Natural killer cell treated with Interleukin-12 subunit alpha and Interleukin-12 subunit beta and Interleukin-15 and Interleukin-18, amount 100 ng/mL, for 72 hours (primary cell): ENCODE results near the gene GDE1. TPM values are rescaled to one million over a fixed set of nuclear protein-coding genes. Genes with fewer than 3 reads are reported as not detected.

ENCODE experiments used
- ATAC-seq, 2 donors: fragments of 150-1000 bp; cut with Tn5 transposase in 1 of 2; sonication (Bioruptor Pico), chemical (Tn5 transposase) in 1 of 2; 2 replicates each; pipeline ENCODE4 v1.10.0; 2021
- DNase-seq: peaks from one replicate; pipeline ENCODE4 v3.0.0; 2022; ENCODE audit warnings: low spot score
- H3K27ac Mint-ChIP-seq, 2 donors: 1 replicate in 1 of 2; 2 replicates in 1 of 2; pipeline ENCODE4 v1.8.0; 2022; ENCODE audit warnings: mixed read lengths in 2 of 2, mild to moderate bottlenecking in 1 of 2, moderate library complexity in 1 of 2
- H3K27me3 Mint-ChIP-seq, 2 donors: 1 replicate in 1 of 2; 2 replicates in 1 of 2; pipeline ENCODE4 v1.8.0; 2022; ENCODE audit warnings: mixed read lengths in 2 of 2
- H3K36me3 Mint-ChIP-seq: one replicate; pipeline ENCODE4 v1.8.0; 2022; ENCODE audit warnings: mixed read lengths
- H3K4me1 Mint-ChIP-seq, 2 donors: 1 replicate in 1 of 2; 2 replicates in 1 of 2; pipeline ENCODE4 v1.8.0; 2022; ENCODE audit warnings: low read depth in 2 of 2, mixed read lengths in 2 of 2, mild to moderate bottlenecking in 1 of 2
- H3K4me3 Mint-ChIP-seq: one replicate; pipeline ENCODE4 v1.8.0; 2022; ENCODE audit warnings: mixed read lengths
- H3K9me3 Mint-ChIP-seq: 2 replicates; pipeline ENCODE4 v1.8.0; 2022; ENCODE audit warnings: mixed read lengths
- total RNA-seq, 2 donors: library from RNA; stranded (reverse); gene quantifications; one replicate each; pipeline ENCODE4 v1.2.3, GENCODE V29; 2022

The GDE1 gene
- total RNA-seq, 2 donors from 2014 or later, result 26.6 to 29.3 TPM

DNA sequence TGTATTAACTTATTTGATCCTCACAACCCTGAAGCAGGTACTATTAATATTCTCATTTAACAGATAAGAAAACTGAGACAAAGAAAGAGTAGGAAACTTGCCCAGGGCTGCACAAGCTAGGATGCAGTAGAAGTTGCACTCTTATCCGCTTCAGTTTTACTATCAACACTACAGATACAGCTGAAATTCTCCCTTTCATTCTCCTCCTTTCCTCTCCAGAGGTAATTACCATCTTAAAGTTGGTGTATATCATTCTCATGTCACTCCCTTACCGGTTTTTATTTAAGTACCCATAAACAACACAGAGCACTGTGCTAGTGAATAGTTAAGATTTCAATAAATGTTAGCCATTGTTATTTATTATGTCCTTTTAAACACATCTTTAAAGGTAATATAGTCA, 3.5 kb downstream of the GDE1 start:
- Mint-ChIP-seq H3K36me3 (peaks cover 29% of the 10 kb centered on the region), H3K27me3 (no peaks in the 10 kb centered on the region), H3K4me3 (peak overlapping the region; percentile 2), H3K27ac (no peak overlapping the region), H3K9me3 (no peaks in the 10 kb centered on the region), H3K4me1 (peaks cover 34 to 46% of the 10 kb centered on the region in 2 donors)
- ATAC-seq (no peak), DNase-seq (no peak)

DNA sequence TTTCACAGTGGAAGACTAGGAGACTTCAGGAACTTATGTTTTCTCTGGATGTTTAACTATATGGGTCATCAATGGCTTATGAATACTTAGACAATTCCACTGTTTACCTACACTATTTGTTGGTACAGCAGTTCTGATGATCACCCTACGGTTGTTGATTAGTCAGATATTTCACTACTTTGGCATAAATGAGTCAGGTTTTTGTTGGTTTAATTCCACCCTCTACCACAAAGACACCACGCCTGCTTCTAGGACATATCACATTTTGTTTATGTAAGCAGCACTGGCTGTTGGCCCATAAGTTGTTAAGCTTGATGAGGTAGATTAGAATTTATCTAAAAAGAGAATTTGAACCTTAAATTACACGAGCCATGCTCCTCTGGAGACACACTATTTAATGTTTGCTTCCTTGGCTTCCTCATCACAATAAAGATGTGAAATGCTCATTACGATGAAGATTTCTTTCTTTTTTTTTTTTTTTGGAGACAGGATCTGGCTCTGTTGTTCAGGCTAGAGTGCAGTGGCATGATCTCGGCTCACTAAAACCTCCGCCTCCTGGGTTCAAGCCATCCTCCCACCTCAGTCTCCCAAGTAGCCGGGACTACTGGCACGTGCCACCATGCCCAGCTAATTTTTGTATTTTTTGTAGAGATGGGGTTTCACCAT, 4.3 kb downstream of the GDE1 start:
- Mint-ChIP-seq H3K9me3 (no peaks in the 10 kb centered on the region), H3K27me3 (no peaks in the 10 kb centered on the region), H3K4me1 (peaks cover 34 to 49% of the 10 kb centered on the region in 2 donors), H3K27ac (peak overlapping the region in 1 of 2 donors; percentile 11), H3K4me3 (no peak overlapping the region), H3K36me3 (peaks cover 37% of the 10 kb centered on the region)
- ATAC-seq, result peak in 1 of 2 donors; percentile 49
- DNase-seq, result no peak

DNA sequence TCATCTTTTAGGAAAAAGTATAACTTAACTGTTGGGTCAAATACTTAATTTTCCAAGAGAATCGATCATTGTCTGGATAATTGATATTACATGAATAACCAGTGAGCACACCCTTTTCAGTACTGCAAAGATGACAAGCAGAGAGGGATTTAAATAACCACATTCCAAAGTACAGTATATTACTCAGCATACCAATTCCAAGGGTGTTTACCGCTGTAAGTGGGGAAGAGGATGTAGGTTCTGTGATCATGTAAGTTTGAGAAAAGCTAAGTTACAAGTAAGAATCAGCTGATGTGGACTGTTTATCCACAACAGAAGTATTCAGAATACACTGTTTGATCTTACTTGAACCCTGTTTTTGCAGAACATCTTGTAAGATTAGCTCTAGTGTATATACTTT, 6.1 kb downstream of the GDE1 start:
- DNase-seq (no peak), ATAC-seq (no peak)
- H3K4me3 Mint-ChIP-seq, result no peak overlapping the region
- peaks cover 39% of the 10 kb centered on the region for H3K36me3 Mint-ChIP-seq
- no peaks in the 10 kb centered on the region for H3K9me3 Mint-ChIP-seq
- peaks cover 20 to 35% of the 10 kb centered on the region in 2 donors for H3K4me1 Mint-ChIP-seq
- H3K27me3 Mint-ChIP-seq, result no peaks in the 10 kb centered on the region
- no peak overlapping the region for H3K27ac Mint-ChIP-seq

DNA sequence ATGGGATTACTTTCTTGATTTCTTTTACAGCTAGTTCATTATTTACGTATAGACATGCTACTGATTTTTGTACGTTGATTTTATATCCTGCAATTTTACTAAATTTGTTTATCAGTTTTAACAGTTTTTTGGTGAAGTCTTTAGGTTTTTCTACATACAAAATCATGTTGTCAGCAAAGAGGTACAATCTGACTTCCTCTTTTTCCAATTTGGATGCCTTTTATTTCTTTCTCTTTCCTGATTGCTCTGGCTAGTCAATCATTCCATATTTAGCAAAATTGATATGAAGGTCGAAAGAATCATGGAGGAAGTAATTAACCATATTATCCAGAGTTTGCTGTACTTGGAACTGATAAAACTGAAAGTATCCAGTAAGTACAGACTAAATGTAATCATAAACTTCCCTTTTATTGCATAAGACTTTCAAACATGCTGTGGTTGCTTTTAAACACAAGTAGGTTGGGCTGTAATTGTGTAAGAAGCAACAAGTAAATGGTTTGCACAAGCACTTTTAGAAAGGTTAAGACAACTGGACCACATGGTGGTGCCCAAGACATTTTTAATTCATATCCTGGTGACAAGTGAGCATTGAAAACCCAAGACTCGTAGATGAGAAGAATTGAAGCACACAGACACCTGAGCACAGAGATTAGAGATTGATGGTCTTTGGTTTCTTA, 8.4 kb downstream of the GDE1 start:
- Mint-ChIP-seq H3K36me3 (peaks cover 39% of the 10 kb centered on the region), H3K9me3 (no peaks in the 10 kb centered on the region), H3K4me1 (peaks cover 14 to 26% of the 10 kb centered on the region in 2 donors), H3K27ac (peak overlapping the region in 1 of 2 donors; percentile 43), H3K4me3 (peak overlapping the region; percentile 38), H3K27me3 (no peaks in the 10 kb centered on the region)
- DNase-seq (no peak), ATAC-seq (peak; percentile 44 to 64)

DNA sequence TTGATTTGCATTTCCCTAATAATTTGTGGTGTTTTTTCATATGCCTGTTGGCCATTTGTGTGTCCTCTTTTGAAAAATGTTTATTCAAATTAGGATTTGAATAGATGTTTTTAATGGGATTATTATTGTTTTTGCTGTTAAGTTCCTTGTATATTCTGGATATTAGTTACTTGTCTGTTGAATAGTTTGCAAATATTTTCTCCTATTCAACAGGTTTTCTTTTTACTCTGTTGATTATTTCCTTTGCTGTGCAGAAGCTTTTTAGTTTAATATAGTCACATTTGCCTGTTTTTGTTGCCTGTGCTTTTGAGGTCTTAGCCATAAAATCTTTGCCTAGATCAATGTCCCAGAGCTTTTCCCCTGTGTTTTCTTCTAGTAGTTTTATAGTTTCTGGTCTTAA, 9.6 kb downstream of the GDE1 start:
- peaks cover 40% of the 10 kb centered on the region for H3K36me3 Mint-ChIP-seq
- H3K4me3 Mint-ChIP-seq, result no peak overlapping the region
- no peaks in the 10 kb centered on the region for H3K27me3 Mint-ChIP-seq
- DNase-seq (no peak), ATAC-seq (no peak)
- no peaks in the 10 kb centered on the region for H3K9me3 Mint-ChIP-seq
- H3K27ac Mint-ChIP-seq, result no peak overlapping the region
- H3K4me1 Mint-ChIP-seq, result peaks cover 12 to 18% of the 10 kb centered on the region in 2 donors

DNA sequence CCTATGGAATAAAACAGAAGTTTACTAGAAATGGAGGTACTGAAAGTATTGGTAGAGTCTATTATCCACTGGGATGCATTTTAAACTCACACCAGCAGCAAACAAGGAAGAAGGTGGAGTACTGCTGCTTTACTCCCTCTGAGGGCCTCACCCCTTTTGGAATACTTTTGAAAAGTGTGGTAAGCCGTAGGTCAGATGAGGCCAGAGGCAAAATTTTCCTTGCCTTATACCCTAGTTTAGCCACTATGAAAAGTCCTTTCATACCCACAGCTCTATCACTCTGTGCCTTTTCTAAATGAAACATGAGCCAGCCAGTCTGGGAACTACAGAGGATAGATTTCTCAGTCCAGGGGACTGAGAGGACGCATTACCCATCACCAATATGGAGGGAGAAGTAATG, 14.0 kb downstream of the GDE1 start:
- no peak for ATAC-seq
- DNase-seq, result no peak
- Mint-ChIP-seq H3K9me3 (no peaks in the 10 kb centered on the region), H3K4me3 (no peak overlapping the region), H3K27me3 (no peaks in the 10 kb centered on the region), H3K4me1 (peaks cover 0 to 3% of the 10 kb centered on the region in 2 donors), H3K27ac (no peak overlapping the region), H3K36me3 (peaks cover 31% of the 10 kb centered on the region)

DNA sequence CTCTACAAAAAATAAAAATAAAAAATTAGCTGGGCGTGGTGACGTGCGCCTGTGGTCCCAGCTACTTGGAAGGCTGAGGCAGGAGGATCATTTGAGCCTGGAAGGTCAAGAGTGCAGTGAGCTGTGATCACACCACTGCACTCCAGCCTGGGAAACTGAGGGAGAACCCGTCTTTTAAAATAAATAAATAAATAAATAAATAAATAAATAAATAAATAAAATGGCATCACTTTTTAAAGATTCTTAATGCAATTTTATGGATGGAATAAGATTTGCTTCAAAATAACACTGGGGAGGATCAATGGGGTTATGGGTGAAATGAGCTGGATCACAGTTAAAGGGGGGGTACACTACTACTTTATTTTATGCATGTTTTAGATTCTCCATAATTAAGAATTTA, 14.9 kb downstream of the GDE1 start:
- H3K36me3 Mint-ChIP-seq, result peaks cover 27% of the 10 kb centered on the region
- no peak overlapping the region for H3K4me3 Mint-ChIP-seq
- peaks cover 0 to 3% of the 10 kb centered on the region in 2 donors for H3K4me1 Mint-ChIP-seq
- no peak overlapping the region for H3K27ac Mint-ChIP-seq
- ATAC-seq (no peak), DNase-seq (no peak)
- no peaks in the 10 kb centered on the region for H3K9me3 Mint-ChIP-seq
- H3K27me3 Mint-ChIP-seq, result no peaks in the 10 kb centered on the region

DNA sequence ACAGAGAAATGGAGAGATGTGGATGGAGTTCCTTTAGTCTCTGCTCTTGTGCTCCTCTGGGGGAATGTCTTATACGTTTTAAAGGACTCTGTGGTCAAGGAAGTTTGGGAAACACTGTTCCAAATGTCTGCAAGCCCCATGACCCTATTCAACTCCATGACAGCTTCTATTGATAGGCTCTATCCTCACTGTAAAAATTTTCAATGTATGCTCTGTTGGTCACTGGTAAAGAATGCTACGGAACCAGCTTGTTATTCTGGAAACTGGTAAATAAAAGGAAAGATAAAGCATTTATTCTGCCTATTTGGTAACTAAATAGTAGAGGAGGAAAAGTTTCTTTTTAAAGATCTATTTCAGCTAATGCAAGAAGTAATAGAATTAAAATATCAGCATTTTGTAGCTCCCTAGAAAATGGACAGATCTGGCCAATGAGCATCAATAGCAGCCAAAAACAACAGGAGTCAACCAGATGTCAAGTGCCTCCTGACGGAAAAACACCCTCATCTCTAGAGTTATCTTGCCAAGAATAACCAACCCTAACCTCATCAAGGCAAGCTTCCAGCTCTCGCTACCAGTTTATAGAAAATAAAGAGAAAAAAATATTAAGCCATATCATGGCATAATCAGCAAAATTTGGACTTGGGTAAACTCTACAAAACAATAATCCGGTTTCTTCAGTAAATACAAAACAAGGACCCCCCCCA, 16.1 kb downstream of the GDE1 start:
- H3K4me1 Mint-ChIP-seq, result peaks cover 0 to 3% of the 10 kb centered on the region in 2 donors
- no peak overlapping the region for H3K27ac Mint-ChIP-seq
- DNase-seq (no peak), ATAC-seq (no peak)
- H3K27me3 Mint-ChIP-seq, result no peaks in the 10 kb centered on the region
- H3K4me3 Mint-ChIP-seq, result no peak overlapping the region
- no peaks in the 10 kb centered on the region for H3K9me3 Mint-ChIP-seq
- H3K36me3 Mint-ChIP-seq, result peaks cover 33% of the 10 kb centered on the region

DNA sequence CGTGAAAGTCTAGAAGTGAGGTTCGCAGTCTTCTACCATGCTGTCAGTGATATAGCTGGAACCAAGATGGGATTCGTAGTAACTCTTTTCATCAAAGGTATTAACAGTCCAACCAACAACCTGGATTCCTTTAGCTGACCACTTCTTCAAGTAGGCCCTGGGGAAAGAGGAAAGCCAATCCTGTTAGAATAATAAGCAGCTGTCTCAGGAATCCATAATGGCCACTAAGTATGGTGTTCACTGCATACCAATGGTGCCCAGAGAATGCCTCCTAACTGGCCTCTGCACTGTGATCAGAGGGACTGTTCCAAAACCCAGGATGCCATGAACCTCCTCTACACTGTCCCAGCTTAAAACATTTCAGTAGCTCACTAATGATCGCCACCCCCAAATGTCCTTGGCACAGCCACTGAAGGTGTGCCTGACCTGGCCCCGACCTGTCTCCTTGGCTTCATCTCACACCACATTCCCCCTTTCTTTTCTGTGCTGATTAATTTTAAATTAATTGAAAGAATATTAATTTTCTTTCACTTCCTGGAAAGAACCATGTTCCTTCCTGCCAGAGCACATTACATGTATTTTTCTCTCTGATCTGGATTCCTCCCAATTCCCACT, 18.3 kb downstream of the GDE1 start:
- no peak overlapping the region for H3K4me3 Mint-ChIP-seq
- H3K27ac Mint-ChIP-seq, result no peak overlapping the region
- DNase-seq (no peak), ATAC-seq (no peak)
- no peaks in the 10 kb centered on the region for H3K27me3 Mint-ChIP-seq
- H3K9me3 Mint-ChIP-seq, result no peaks in the 10 kb centered on the region
- H3K36me3 Mint-ChIP-seq, result peaks cover 39% of the 10 kb centered on the region
- H3K4me1 Mint-ChIP-seq, result peaks cover 0 to 3% of the 10 kb centered on the region in 2 donors

DNA sequence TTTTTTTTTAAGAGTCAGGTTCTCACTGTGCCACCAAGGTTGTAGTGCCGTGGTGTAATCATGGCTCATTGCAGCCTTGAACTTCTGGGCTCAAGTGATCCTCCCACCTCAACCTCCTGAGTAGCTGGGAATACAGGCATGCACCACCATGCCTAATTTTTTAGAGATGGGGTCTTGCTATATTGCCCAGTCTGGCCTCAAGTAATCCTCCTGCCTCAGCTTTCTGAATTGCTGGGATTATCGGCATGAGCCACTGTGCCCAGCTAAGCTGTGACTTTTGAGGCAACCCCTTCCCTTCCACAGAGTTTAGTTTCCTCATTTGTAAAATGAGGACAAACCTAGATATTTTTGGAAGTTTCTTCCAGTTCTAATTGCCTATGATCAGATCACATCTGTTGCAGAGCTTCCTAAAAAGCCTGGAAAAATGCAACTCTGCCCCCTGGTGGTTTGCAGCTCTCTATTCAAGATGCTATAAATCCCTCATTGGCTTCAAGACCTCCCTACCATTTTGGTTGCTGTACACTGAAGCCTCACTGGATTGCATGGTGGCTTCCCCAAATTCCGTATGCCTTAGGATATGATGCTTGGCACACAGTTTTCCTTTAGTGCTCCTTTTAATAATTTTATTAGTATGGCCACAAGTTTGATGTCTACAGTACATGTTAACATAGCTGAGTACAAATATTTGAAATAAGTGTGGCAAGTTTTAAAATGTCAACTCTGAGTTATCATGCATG, 19.3 kb downstream of the GDE1 start:
- no peak overlapping the region for H3K4me3 Mint-ChIP-seq
- H3K4me1 Mint-ChIP-seq, result peaks cover 0 to 3% of the 10 kb centered on the region in 2 donors
- DNase-seq, result peak; percentile 68
- peak in 1 of 2 donors; percentile 51 for ATAC-seq
- no peak overlapping the region for H3K27ac Mint-ChIP-seq
- peaks cover 39% of the 10 kb centered on the region for H3K36me3 Mint-ChIP-seq
- no peaks in the 10 kb centered on the region for H3K9me3 Mint-ChIP-seq
- no peaks in the 10 kb centered on the region for H3K27me3 Mint-ChIP-seq

DNA sequence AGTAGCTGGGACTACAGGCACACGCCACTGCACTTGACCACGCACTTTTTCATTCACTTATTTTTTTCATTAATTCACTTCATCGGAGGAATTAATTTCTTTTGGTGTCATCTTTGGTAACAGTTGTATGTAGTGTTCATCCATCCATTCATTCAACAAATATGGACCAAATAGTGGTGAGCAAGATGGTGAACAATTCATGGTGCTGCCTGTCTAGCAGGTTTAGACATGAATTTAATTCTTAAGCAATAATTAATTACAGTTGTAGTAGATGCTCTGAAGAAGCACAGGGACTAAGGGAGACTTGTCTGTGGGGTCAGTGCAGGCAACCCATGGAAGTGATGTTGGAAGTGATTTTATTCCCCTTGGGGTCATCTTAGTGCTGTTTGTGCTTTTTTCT, 22.4 kb downstream of the GDE1 start:
- no peaks in the 10 kb centered on the region for H3K9me3 Mint-ChIP-seq
- H3K27ac Mint-ChIP-seq, result no peak overlapping the region
- peaks cover 0 to 3% of the 10 kb centered on the region in 2 donors for H3K4me1 Mint-ChIP-seq
- H3K36me3 Mint-ChIP-seq, result peaks cover 20% of the 10 kb centered on the region
- no peaks in the 10 kb centered on the region for H3K27me3 Mint-ChIP-seq
- H3K4me3 Mint-ChIP-seq, result no peak overlapping the region
- ATAC-seq, result no peak
- DNase-seq, result no peak

DNA sequence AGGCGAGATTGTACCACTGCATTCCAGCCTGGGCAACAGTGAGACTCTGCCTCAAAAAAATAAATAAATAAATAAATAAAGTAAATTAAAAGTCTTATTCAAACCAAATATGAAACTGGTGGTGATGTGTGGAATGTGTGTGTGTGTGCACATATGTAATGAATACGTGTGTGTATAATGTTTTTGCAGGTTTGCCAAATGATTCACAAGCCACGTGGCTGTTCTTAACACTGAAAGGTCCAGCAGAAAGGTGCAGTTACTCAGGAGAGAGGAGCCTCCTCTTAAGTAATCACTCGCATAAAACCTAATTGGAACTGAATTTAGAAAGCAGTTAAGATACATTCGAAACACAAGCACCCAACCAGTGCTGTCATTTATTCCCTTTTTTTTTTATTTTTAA, 22.9 kb downstream of the GDE1 start:
- H3K36me3 Mint-ChIP-seq, result peaks cover 15% of the 10 kb centered on the region

DNA sequence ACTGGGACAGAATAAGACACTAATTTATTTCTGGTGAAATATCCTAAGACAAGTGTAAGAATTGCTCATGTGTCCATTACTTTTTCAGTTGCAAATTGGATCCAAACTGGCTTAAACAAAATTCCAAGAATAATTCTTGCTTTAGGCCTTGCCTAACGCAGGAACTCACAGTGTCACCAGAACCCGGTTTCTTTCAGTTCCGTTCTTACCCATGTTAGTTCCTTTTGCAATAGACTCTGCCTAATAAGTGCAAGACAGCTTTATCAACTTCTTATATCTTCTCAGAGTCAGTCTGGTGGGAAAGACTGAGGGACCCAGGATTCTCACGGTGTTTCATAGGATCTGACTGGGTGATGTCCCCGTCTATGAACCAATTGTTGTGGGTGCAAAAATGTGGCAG, 24.7 kb downstream of the GDE1 start:
- Mint-ChIP-seq H3K4me3 (no peak overlapping the region), H3K36me3 (peaks cover 13% of the 10 kb centered on the region), H3K27me3 (no peaks in the 10 kb centered on the region), H3K27ac (peak overlapping the region in 1 of 2 donors; percentile 4), H3K9me3 (no peaks in the 10 kb centered on the region), H3K4me1 (peaks cover 9 to 10% of the 10 kb centered on the region in 2 donors)
- DNase-seq (no peak), ATAC-seq (no peak)

More for the DNA sequence above, 22.9 kb downstream of the GDE1 start:
- H3K9me3 Mint-ChIP-seq, result no peaks in the 10 kb centered on the region
- no peak for DNase-seq
- no peak overlapping the region for H3K27ac Mint-ChIP-seq
- ATAC-seq, result no peak
- no peaks in the 10 kb centered on the region for H3K27me3 Mint-ChIP-seq
- no peak overlapping the region for H3K4me3 Mint-ChIP-seq
- peaks cover 2 to 3% of the 10 kb centered on the region in 2 donors for H3K4me1 Mint-ChIP-seq
